Measurements from ENCODE around the gene EFTUD2. TPM values are rescaled to one million over a fixed set of nuclear protein-coding genes. Genes with fewer than 3 reads are reported as not detected.

The EFTUD2 gene
- total and polyA plus RNA-seq, 9 of the 15 experiments (the other 6 are each of a cell fraction or from before 2014, with no cell fraction given): 65.8 to 362 (median 218) TPM

DNA sequence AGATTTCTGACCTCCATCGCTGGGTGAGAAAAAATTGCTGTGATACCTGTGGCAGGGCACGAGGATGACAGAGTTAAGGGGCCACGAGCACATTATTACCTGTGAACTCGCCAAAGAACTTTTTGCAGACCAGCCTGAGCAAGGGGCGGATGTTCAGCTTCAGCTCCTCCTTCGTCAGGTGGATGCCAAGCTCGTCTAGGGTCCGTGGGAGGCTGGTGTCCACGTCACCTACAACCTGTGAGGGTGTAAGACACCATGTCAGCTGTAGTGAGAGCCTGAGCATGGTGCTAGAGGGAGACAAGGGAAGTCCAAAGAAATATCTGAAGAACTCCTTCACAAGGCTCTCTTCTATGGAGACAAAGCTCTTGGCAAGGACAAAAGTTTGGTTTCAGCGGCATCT, 34.4 kb downstream of the EFTUD2 start:
- Histone ChIP-seq H3K9me3 (replicated peaks; ENCODE audit: control insufficient read depth, insufficient read depth, low read depth, low read length) (no peaks in the 10 kb centered on the region), H3K36me3 (ENCODE audit: control insufficient read depth, insufficient read depth, low read length) (peaks cover 95% of the 10 kb centered on the region), H3K27me3 (ENCODE audit: control insufficient read depth in 2 of 2, insufficient read depth in 2 of 2, low read length in 2 of 2) (no peaks in the 10 kb centered on the region), H3K4me3 (no peak overlapping the region), H3K27ac (ENCODE audit: extremely low read depth, low read depth, low read length) (no peak overlapping the region), H3K4me2 (ENCODE audit: insufficient read depth, low read length) (no peak overlapping the region), H3K79me2 (ENCODE audit: control insufficient read depth, insufficient read depth, low read length) (no peaks in the 10 kb centered on the region), H3K4me1 (replicated peaks in 1 of 2; ENCODE audit: control insufficient read depth in 2 of 2, insufficient read depth in 2 of 2, low read length in 2 of 2) (no peaks in the 10 kb centered on the region), H4K20me1 (replicated peaks; ENCODE audit: control insufficient read depth, insufficient read depth, low read length) (peaks cover 4% of the 10 kb centered on the region; the same call in 1 of the 2 replicates), H3K9ac (ENCODE audit: insufficient read depth in 1 of 2, low read depth in 2 of 2, low read length in 2 of 2) (no peak overlapping the region), H2AFZ (ENCODE audit: low read depth, low read length) (no peak overlapping the region), H3K9me1 (ENCODE audit: control insufficient read depth, insufficient read depth, low read length) (no peaks in the 10 kb centered on the region)
- FAIRE-seq: no peak
- CTCF ChIA-PET (ENCODE audit: low intra/inter-chr PET ratio): interaction anchor here (1.0 to 5.4 kb wide), 6 partner anchors 16 to 655 kb away, joined by 3 to 38 read pairs (median 6); no protein-coding TSS in a partner anchor
- no TSS peak for BruUV-seq (replicated peaks)
- 72% methylated on average over 10 of the region's 10 CpGs for WGBS (ENCODE audit: insufficient coverage, low coverage, missing lambda C conversion rate)
- TF ChIP-seq ZNF311 (CRISPR knock-in tag; IDR thresholded peaks at IDR 0.05) (no peak), CXXC5 (CRISPR knock-in tag; IDR thresholded peaks at IDR 0.05) (no peak), MIER1 (IDR thresholded peaks at IDR 0.05; ENCODE audit: low read depth) (no peak), ZFPM2 (CRISPR knock-in tag; IDR thresholded peaks at IDR 0.05) (no peak)
- TF ChIP-seq, protein P1, sequence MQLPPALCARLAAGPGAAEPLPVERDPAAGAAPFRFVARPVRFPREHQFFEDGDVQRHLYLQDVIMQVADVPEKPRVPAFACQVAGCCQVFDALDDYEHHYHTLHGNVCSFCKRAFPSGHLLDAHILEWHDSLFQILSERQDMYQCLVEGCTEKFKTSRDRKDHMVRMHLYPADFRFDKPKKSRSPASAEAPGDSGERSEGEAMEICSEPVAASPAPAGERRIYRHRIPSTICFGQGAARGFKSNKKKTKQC (CRISPR knock-in tag; IDR thresholded peaks at IDR 0.05): no peak
- POLR2A ChIA-PET: interaction anchor here (0.7 kb wide), 1 partner anchor 21 kb away, joined by 3 read pairs; no protein-coding TSS in a partner anchor
- in situ Hi-C loops (cut with MboI): loop anchor here (5.0 kb wide), 1 partner anchor 83 kb away; no protein-coding TSS in a partner anchor
- ATAC-seq: no peak; the same call in 2 of the 3 replicates
- DNase-seq (ENCODE audit: extremely low read depth in 1 of 4, low spot score in 3 of 4): no peak
- intact Hi-C loops (cut with micrococcal nuclease): loop anchor here (1.0 kb wide), 1 partner anchor 90 kb away; no protein-coding TSS in a partner anchor

All from K562 (cell line).